Keratinocyte (primary cell): ENCODE results near the gene PPT2. TPM values are rescaled to one million over a fixed set of nuclear protein-coding genes. Genes with fewer than 3 reads are reported as not detected.

Experiments used
- DNase-seq: peaks from one replicate; pipeline ENCODE4 v3.0.0-alpha.2; 2011; ENCODE audit warnings: low read depth, missing footprints, low spot score
- FAIRE-seq: peaks from 2 replicates; lab custom pipeline; 2011; peaks lifted over from hg19 to GRCh38; lab: Jason Lieb, UNC
- H2AFZ ChIP-seq: 2 replicates; pipeline ENCODE4 v1.6.0; 2012; ENCODE audit warnings: low read length, control low read depth, inconsistent platforms; ENCODE audit not compliant: control insufficient read depth
- H3K27ac ChIP-seq: 2 replicates; pipeline ENCODE4 v1.5.1; 2011; ENCODE audit warnings: low read length; ENCODE audit not compliant: control insufficient read depth, insufficient read depth
- H3K27me3 ChIP-seq: 3 replicates; pipeline ENCODE4 v1.6.0; 2011; ENCODE audit warnings: low read length; ENCODE audit not compliant: control insufficient read depth, insufficient read depth; ENCODE audit errors: extremely low read depth
- H3K36me3 ChIP-seq, 2 experiments: 2 replicates in 1 of 2; 3 replicates in 1 of 2; pipeline ENCODE4 v1.5.1; 2011; ENCODE audit warnings: low read length in 2 of 2, mild to moderate bottlenecking in 1 of 2; ENCODE audit not compliant: control insufficient read depth in 2 of 2, insufficient read depth in 2 of 2; ENCODE audit errors: extremely low read depth in 1 of 2
- H3K4me1 ChIP-seq: 3 replicates; pipeline ENCODE4 v1.5.1; 2011; ENCODE audit warnings: low read length; ENCODE audit not compliant: control insufficient read depth, insufficient read depth; ENCODE audit errors: extremely low read depth
- H3K4me2 ChIP-seq: 3 replicates; pipeline ENCODE4 v1.6.0; 2011; ENCODE audit warnings: low read depth, low read length; ENCODE audit not compliant: control insufficient read depth, insufficient read depth; ENCODE audit errors: extremely low read depth
- H3K4me3 ChIP-seq, 3 experiments: fragments of 200-600 bp in 1 of 3; sonication (generic) in 1 of 3; 2 replicates in 2 of 3; 3 replicates in 1 of 3; pipeline ENCODE4 v1.5.1; 2011 to 2016; ENCODE audit warnings: low read length in 3 of 3, mild to moderate bottlenecking in 3 of 3, control low read depth in 2 of 3, inconsistent platforms in 1 of 3, low read depth in 1 of 3, mixed read lengths in 1 of 3, mixed run types in 1 of 3, moderate library complexity in 1 of 3; ENCODE audit not compliant: control insufficient read depth in 2 of 3, insufficient read depth in 2 of 3; ENCODE audit errors: extremely low read depth in 1 of 3
- H3K79me2 ChIP-seq: 2 replicates; pipeline ENCODE4 v1.6.0; 2012; ENCODE audit warnings: low read length; ENCODE audit not compliant: control insufficient read depth, insufficient read depth
- H3K9ac ChIP-seq: 3 replicates; pipeline ENCODE4 v1.6.0; 2011; ENCODE audit warnings: low read length; ENCODE audit not compliant: control insufficient read depth, insufficient read depth; ENCODE audit errors: extremely low read depth
- H3K9me1 ChIP-seq: 3 replicates; pipeline ENCODE4 v1.6.0; 2011; ENCODE audit warnings: low read length; ENCODE audit not compliant: control insufficient read depth, insufficient read depth; ENCODE audit errors: extremely low read depth
- H3K9me3 ChIP-seq: 2 replicates; pipeline ENCODE4 v1.5.1; 2012; ENCODE audit warnings: low read depth, low read length; ENCODE audit not compliant: control insufficient read depth
- H4K20me1 ChIP-seq: 3 replicates; pipeline ENCODE4 v1.6.0; 2011; ENCODE audit warnings: low read length; ENCODE audit not compliant: control insufficient read depth, insufficient read depth; ENCODE audit errors: extremely low read depth
- CTCF ChIP-seq, 3 experiments: IDR thresholded peaks in 1 of 3; conservative IDR thresholded peaks in 1 of 3; optimal IDR thresholded peaks in 1 of 3; 2 replicates in 2 of 3; 3 replicates in 1 of 3; pipeline versions ENCODE3 to v1.5.1; 2011; ENCODE audit warnings: low read length in 3 of 3, mild to moderate bottlenecking in 3 of 3, moderate library complexity in 2 of 3, control low read depth in 1 of 3, inconsistent platforms in 1 of 3; ENCODE audit not compliant: insufficient read depth in 2 of 3; ENCODE audit errors: extremely low read depth in 1 of 3
- EZH2 ChIP-seq: IDR thresholded peaks from one replicate; pipeline ENCODE4 v1.6.1; 2012; ENCODE audit warnings: inconsistent platforms, mild to moderate bottlenecking, low read length, moderate library complexity
- dilution Hi-C: fragments of 300-500 bp; cut with MboI; formaldehyde crosslinking; loops from one replicate; pipeline ENCODE4 v1.7.0; 2020; ENCODE audit warnings: low sequenced_read_pairs; ENCODE audit not compliant: extremely low pct_ligation_motif_present
- polyA plus RNA-seq, 5 experiments: library from polyadenylated mRNA; depleted of rRNA in 3 of 5; stranded (reverse) in 3 of 5; stranded (forward) in 1 of 5; unstranded in 1 of 5; fragments of >200 nt; gene quantifications; 1 replicate in 1 of 5; 2 replicates in 3 of 5; 3 replicates in 1 of 5; pipeline versions ENCODE4 v1.2.1 to v1.2.3, GENCODE V29; 2011 to 2012; ENCODE audit warnings: missing spikeins in 2 of 5, low read depth in 1 of 5, low replicate concordance in 1 of 5

The PPT2 gene
- polyA plus RNA-seq, 1 donor (not counting 4 experiments of a cell fraction or from before 2014, with no cell fraction given): 15.0 TPM

DNA sequence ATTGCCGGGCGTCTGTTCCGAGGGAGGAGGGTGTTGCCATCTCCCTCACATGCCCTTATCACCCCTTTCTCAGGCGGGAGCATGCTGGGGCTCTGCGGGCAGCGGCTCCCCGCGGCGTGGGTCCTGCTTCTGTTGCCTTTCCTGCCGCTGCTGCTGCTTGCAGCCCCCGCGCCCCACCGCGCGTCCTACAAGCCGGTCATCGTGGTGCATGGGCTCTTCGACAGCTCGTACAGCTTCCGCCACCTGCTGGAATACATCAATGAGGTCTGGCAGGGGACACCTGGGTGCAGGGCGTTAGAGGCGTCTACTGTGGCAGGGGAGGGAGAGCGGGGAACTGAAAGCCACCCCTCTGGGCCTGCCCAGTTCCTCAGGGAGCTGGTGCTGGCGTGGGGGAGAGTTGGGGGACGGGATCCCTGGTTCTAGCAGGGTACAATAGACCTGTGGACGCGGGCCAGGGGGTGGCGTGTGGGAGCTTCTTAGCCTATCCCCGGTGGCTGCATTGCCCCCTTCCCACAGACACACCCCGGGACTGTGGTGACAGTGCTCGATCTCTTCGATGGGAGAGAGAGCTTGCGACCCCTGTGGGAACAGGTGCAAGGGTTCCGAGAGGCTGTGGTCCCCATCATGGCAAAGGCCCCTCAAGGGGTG, 697 bp downstream of the PPT2 start:
- Histone ChIP-seq H3K27ac (peak overlapping the region; percentile 81), H3K36me3 (peaks cover 3 to 15% of the 10 kb centered on the region in 2 experiments), H3K79me2 (peaks cover 2% of the 10 kb centered on the region), H3K4me3 (peak overlapping the region; percentile 71 to 99 (median 96)), H3K4me1 (peaks cover 20% of the 10 kb centered on the region), H3K27me3 (no peaks in the 10 kb centered on the region), H3K9ac (peak overlapping the region; percentile 92), H2AFZ (peak overlapping the region; percentile 97), H3K9me1 (no peaks in the 10 kb centered on the region), H3K9me3 (no peaks in the 10 kb centered on the region), H4K20me1 (no peaks in the 10 kb centered on the region), H3K4me2 (peak overlapping the region; percentile 99)
- DNase-seq (no peak), FAIRE-seq (no peak)
- dilution Hi-C loops: no loop called here
- TF ChIP-seq EZH2 (no peak), CTCF (optimal IDR thresholded peaks at IDR 0.05 in 1 of 3, IDR thresholded peaks at IDR 0.05 in 1 of 3, conservative IDR thresholded peaks at IDR 0.05 in 1 of 3; ENCODE audit: extremely low read depth in 1 of 3, insufficient read depth in 2 of 3, low read length in 3 of 3) (peak; percentile 57 to 84 (median 74))

DNA sequence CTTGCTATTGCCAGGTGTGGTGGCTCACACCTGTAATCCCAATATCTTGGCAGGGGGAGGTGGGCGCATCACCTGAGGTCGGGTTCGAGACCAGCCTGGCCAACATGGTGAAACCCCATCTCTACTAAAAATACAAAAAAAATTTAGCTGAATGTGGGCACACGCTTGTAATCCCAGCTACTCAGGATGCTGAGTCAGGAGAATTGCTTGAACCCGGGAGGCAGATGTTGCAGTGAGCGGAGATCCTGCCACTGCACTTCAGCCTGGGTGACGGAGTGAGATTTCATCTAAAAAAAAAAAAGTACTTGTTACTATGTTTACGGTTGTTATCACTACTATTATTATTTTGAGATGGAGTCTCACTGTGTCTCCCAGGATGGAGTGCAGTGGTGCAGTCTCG, 3.0 kb downstream of the PPT2 start:
- Histone ChIP-seq H3K4me1 (peaks cover 20% of the 10 kb centered on the region), H3K27ac (no peak overlapping the region), H3K27me3 (no peaks in the 10 kb centered on the region), H4K20me1 (no peaks in the 10 kb centered on the region), H3K4me3 (no peak overlapping the region), H2AFZ (no peak overlapping the region), H3K9ac (no peak overlapping the region), H3K4me2 (no peak overlapping the region), H3K9me1 (no peaks in the 10 kb centered on the region), H3K36me3 (peaks cover 3 to 15% of the 10 kb centered on the region in 2 experiments), H3K79me2 (peaks cover 2% of the 10 kb centered on the region), H3K9me3 (no peaks in the 10 kb centered on the region)
- dilution Hi-C loops: no loop called here
- no peak for DNase-seq
- TF ChIP-seq EZH2 (no peak), CTCF (optimal IDR thresholded peaks at IDR 0.05 in 1 of 3, IDR thresholded peaks at IDR 0.05 in 1 of 3, conservative IDR thresholded peaks at IDR 0.05 in 1 of 3; ENCODE audit: extremely low read depth in 1 of 3, insufficient read depth in 2 of 3, low read length in 3 of 3) (no peak)
- no peak for FAIRE-seq
